Astrocyte of the cerebellum (primary cell): ENCODE measurements around the gene RBM25.

Experiments
- DNase-seq: peaks from one replicate; pipeline ENCODE4 v3.0.0-alpha.2; 2011; ENCODE audit warnings: low read depth
- H3K4me3 ChIP-seq: 2 replicates; pipeline ENCODE4 v1.5.1; 2011; ENCODE audit warnings: mild to moderate bottlenecking, low read depth, low read length, moderate library complexity
- in situ Hi-C: cut with HindIII; loops from 2 replicates; pipeline ENCODE4 v1.10.0; 2017; ENCODE audit warnings: low sequenced_read_pairs
- TF ChIP-seq, protein P1 (sequence below): IDR thresholded peaks from 2 replicates; pipeline ENCODE4 v1.5.1; 2012; ENCODE audit warnings: low read length, low read depth, moderate library complexity, mild to moderate bottlenecking; ENCODE audit errors: missing control alignments

Gene RBM25

GRCh38 chr14:73172500-73172899 lies 114.2 kb downstream of the RBM25 start:
- TF ChIP-seq, protein P1, sequence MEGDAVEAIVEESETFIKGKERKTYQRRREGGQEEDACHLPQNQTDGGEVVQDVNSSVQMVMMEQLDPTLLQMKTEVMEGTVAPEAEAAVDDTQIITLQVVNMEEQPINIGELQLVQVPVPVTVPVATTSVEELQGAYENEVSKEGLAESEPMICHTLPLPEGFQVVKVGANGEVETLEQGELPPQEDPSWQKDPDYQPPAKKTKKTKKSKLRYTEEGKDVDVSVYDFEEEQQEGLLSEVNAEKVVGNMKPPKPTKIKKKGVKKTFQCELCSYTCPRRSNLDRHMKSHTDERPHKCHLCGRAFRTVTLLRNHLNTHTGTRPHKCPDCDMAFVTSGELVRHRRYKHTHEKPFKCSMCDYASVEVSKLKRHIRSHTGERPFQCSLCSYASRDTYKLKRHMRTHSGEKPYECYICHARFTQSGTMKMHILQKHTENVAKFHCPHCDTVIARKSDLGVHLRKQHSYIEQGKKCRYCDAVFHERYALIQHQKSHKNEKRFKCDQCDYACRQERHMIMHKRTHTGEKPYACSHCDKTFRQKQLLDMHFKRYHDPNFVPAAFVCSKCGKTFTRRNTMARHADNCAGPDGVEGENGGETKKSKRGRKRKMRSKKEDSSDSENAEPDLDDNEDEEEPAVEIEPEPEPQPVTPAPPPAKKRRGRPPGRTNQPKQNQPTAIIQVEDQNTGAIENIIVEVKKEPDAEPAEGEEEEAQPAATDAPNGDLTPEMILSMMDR = no peak
- no peak for DNase-seq
- H3K4me3 ChIP-seq = no peak overlapping the region
- in situ Hi-C loops = no loop called here

DNA sequence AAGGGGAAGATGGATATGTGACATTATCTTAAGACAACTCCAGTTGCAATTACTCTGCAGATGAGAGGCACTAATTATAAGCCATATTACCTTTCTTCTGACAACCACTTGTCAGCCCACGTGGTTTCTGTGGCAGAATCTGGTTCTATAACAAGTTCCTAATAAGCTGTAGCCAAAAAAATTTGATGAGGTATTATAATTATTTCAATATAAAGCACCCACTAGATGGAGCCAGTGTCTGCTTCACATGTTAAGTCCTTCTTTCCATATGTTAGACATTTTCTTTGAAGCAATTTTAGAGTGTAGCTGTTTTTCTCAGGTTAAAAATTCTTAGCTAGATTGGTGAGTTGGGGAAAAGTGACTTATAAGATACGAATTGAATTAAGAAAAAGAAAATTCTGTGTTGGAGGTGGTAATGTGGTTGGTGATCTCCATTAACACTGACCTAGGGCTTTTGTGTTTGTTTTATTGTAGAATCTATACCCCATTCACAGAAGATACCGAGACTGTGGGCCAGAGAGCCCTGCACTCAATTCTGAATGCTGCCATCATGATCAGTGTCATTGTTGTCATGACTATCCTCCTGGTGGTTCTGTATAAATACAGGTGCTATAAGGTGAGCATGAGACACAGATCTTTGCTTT lies 114.9 kb downstream of the RBM25 start:
- no peak overlapping the region for H3K4me3 ChIP-seq
- TF ChIP-seq, protein P1 = peak; percentile 45
- peak; percentile 59 for DNase-seq
- in situ Hi-C loops = no loop called here
